Lung (tissue), 12 donors: Measurements from ENCODE around the gene MYRIP. TPM values are rescaled to one million over a fixed set of nuclear protein-coding genes. Genes with fewer than 3 reads are reported as not detected.

Source experiments
- ATAC-seq: fragments of 200-7000 bp; cut with Tn5 transposase; one replicate; pipeline ENCODE4 v1.9.1; 2020; ENCODE audit warnings: moderate number of reproducible peaks; ENCODE audit not compliant: insufficient read depth, low FRiP score
- DNase-seq, 3 donors: peaks; one replicate each; pipeline ENCODE4 v3.0.0-alpha.2; 2013 to 2017
- H3K27ac ChIP-seq, 2 donors: one replicate each; pipeline ENCODE4 v1.5.1; 2013; ENCODE audit warnings: mild to moderate bottlenecking in 2 of 2, moderate library complexity in 2 of 2, control low read depth in 1 of 2, inconsistent platforms in 1 of 2, low read depth in 1 of 2, low read length in 1 of 2
- H3K27me3 ChIP-seq, 3 donors: one replicate each; pipeline ENCODE4 v1.5.1; 2013; ENCODE audit warnings: low read length in 2 of 3; ENCODE audit not compliant: control insufficient read depth in 3 of 3, insufficient read depth in 3 of 3
- H3K36me3 ChIP-seq, 4 donors: one replicate each; pipeline ENCODE4 v1.5.1; 2013; ENCODE audit warnings: low read length in 4 of 4, mild to moderate bottlenecking in 1 of 4, moderate library complexity in 1 of 4; ENCODE audit not compliant: control insufficient read depth in 4 of 4, insufficient read depth in 4 of 4
- H3K4me1 ChIP-seq, 5 donors: one replicate each; pipeline ENCODE4 v1.5.1; 2013; ENCODE audit warnings: low read length in 5 of 5, mild to moderate bottlenecking in 2 of 5, moderate library complexity in 1 of 5; ENCODE audit not compliant: control insufficient read depth in 5 of 5, insufficient read depth in 5 of 5
- H3K4me3 ChIP-seq: one replicate; pipeline ENCODE4 v1.5.1; 2013; ENCODE audit warnings: mild to moderate bottlenecking, control low read depth, moderate library complexity
- H3K9ac ChIP-seq, 2 donors: one replicate each; pipeline ENCODE4 v1.5.1; 2013; ENCODE audit warnings: low read length in 2 of 2, control low read depth in 1 of 2; ENCODE audit not compliant: insufficient read depth in 1 of 2
- H3K9me3 ChIP-seq, 4 donors: one replicate each; pipeline ENCODE4 v1.5.1; 2013; ENCODE audit warnings: low read length in 3 of 4, mild to moderate bottlenecking in 1 of 4, moderate library complexity in 1 of 4; ENCODE audit not compliant: control insufficient read depth in 4 of 4, insufficient read depth in 3 of 4
- WGBS, 2 donors: extraction: QIAGEN DNeasy Blood & Tissue Kit; methylation state at CpG; one replicate each; pipeline ENCODE4 v1.1.7; 2013; 5-methylcytosine and 5-hydroxymethylcytosine counted together
- polyA plus RNA-seq, 2 donors: library from polyadenylated mRNA; stranded (reverse); fragments of 200-250 nt; gene quantifications; one replicate each; pipeline ENCODE4 v1.2.1, GENCODE V29; 2013
- total RNA-seq, 2 donors: library from RNA; depleted of rRNA in 1 of 2; stranded (reverse); fragments of >200 nt in 1 of 2; gene quantifications; one replicate each; pipeline ENCODE4 v1.2.1, GENCODE V29; 2014 to 2021
- TF ChIP-seq, protein P1 (sequence below): IDR thresholded peaks from 2 replicates; pipeline ENCODE4 v1.5.1; 2012; ENCODE audit warnings: mild to moderate bottlenecking; ENCODE audit errors: control extremely low read depth, extremely low read depth
- donor health status: control.
- donor health status: control.
- donor health status: Bipolar disorder and iron deficiency.
- donor health status: healthy.
- donor health status: DM: yes; HTN: yes; CAD: no.

MYRIP gene
- total and polyA plus RNA-seq, 4 donors, result 0.30 to 2.5 (median 0.77) TPM

DNA sequence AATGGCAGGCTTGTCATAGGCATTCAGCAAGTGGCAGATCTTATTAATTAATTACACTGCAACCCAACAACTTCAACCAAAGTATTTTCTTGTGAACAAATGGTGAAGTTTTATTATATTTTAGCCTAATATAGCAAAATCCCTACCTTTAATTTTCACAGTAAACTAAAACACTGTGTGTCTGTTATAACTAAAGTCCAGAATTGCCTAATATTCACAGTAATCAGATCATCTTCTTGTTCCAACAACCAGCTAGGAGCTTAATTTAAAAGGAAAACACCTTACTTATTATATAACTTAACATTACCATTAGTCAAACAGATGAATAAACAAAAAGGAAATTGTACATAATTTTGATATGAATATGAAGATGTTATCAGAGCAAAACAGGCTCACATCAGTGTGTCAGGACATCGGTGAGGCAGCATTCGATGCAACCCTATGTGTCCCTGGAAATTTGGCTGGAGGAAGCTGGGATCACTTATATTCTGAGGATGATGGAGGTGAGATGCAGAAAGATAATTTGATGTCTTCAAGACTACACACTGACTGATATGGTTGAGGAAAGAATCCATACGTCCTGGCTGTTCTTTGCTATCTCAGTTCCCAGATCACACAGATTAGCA is 310.8 kb downstream of the MYRIP start:
- no peak overlapping the region for H3K9ac ChIP-seq
- DNase-seq, result no peak
- ATAC-seq, result no peak

DNA sequence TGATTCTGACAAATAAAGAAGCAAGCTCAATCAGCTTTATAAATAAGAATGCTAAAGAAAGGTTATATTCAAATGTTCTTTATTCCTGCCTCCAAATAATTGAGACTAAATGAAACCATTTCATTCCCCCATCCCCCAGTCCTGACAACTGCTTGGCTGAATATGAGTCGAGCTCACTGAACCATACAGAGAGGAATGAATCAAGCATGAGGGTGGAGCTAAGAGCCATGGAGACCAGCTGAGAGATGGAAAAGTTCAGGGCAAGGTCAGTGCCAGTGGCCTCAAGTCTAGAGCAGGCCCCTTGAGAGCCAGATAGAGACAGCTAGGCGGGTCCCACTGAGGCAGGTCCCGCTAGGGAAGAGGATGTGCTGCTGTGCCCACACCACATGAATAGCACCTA is 311.4 kb downstream of the MYRIP start:
- WGBS, 2 donors, result 64 to 81% methylated on average over 3 of the region's 3 CpGs
- Histone ChIP-seq H3K27me3 (no peaks in the 10 kb centered on the region), H3K4me3 (no peak overlapping the region), H3K9ac (no peak overlapping the region), H3K27ac (no peak overlapping the region), H3K4me1 (peaks cover 0 to 2% (median 0%) of the 10 kb centered on the region in 5 donors), H3K36me3 (no peaks in the 10 kb centered on the region), H3K9me3 (no peaks in the 10 kb centered on the region)
- TF ChIP-seq, protein P1, sequence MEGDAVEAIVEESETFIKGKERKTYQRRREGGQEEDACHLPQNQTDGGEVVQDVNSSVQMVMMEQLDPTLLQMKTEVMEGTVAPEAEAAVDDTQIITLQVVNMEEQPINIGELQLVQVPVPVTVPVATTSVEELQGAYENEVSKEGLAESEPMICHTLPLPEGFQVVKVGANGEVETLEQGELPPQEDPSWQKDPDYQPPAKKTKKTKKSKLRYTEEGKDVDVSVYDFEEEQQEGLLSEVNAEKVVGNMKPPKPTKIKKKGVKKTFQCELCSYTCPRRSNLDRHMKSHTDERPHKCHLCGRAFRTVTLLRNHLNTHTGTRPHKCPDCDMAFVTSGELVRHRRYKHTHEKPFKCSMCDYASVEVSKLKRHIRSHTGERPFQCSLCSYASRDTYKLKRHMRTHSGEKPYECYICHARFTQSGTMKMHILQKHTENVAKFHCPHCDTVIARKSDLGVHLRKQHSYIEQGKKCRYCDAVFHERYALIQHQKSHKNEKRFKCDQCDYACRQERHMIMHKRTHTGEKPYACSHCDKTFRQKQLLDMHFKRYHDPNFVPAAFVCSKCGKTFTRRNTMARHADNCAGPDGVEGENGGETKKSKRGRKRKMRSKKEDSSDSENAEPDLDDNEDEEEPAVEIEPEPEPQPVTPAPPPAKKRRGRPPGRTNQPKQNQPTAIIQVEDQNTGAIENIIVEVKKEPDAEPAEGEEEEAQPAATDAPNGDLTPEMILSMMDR, result no peak
- peak in 1 of 3 donors; percentile 1 for DNase-seq
- ATAC-seq, result no peak

More for the DNA sequence above, 310.8 kb downstream of the MYRIP start:
- H3K36me3 ChIP-seq, result no peaks in the 10 kb centered on the region
- H3K9me3 ChIP-seq, result no peaks in the 10 kb centered on the region
- no peak overlapping the region for H3K4me3 ChIP-seq
- WGBS, 2 donors, result 83 to 86% methylated on average over 3 of the region's 3 CpGs
- TF ChIP-seq, protein P1, result no peak
- H3K27me3 ChIP-seq, result no peaks in the 10 kb centered on the region
- peaks cover 0 to 2% (median 0%) of the 10 kb centered on the region in 5 donors for H3K4me1 ChIP-seq
- H3K27ac ChIP-seq, result no peak overlapping the region

DNA sequence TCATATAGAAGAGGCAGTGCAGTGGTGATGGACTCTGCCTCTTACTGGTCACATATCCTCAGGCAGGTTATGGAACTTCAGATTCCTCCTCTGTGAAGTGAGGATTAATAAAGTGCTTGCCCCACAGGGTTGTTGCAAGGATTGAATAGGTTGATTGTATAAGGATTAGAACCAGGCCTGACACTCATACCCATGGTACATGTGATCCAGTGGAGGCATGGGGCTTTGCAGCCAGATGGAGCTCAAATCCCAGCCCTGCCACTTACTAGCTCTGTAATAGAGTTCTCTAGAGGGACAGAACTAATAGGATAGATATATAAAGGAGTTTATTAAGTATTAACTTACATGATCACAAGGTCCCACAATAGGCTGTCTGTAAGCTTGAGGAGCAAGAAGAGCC is 315.5 kb downstream of the MYRIP start:
- no peak overlapping the region for H3K4me3 ChIP-seq
- no peak for DNase-seq
- TF ChIP-seq, protein P1, result no peak

DNA sequence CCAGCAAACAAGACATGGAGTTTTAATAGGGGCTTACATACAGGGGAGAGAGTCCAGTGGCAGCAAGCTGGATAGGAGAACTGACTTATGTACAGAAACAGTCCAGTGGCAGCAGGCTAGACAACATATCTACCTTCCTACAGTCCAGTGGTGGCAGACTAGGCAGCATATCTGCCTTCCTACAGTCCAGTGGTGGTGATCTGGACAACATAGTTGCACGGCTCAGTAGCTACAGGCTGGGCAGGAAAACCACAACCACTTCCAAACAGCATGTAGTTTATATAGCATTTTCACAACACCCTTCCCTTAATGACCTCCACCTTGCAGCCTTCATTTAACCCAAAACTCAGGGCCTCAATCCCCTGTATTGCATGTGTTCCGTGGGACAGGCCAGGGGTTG is 318.8 kb downstream of the MYRIP start:
- peaks cover 0 to 4% (median 0%) of the 10 kb centered on the region in 4 donors for H3K9me3 ChIP-seq
- no peak overlapping the region for H3K9ac ChIP-seq
- H3K27ac ChIP-seq, result no peak overlapping the region
- ATAC-seq (no peak), DNase-seq (no peak)
- peaks cover 0 to 2% (median 0%) of the 10 kb centered on the region in 5 donors for H3K4me1 ChIP-seq
- H3K4me3 ChIP-seq, result no peak overlapping the region
- H3K36me3 ChIP-seq, result no peaks in the 10 kb centered on the region
- 40 to 63% methylated on average over 2 of the region's 2 CpGs for WGBS, 2 donors
- TF ChIP-seq, protein P1, result no peak
- no peaks in the 10 kb centered on the region for H3K27me3 ChIP-seq

More for the DNA sequence above, 315.5 kb downstream of the MYRIP start:
- no peak overlapping the region for H3K9ac ChIP-seq
- no peak for ATAC-seq
- peaks cover 0 to 2% (median 0%) of the 10 kb centered on the region in 5 donors for H3K4me1 ChIP-seq
- no peaks in the 10 kb centered on the region for H3K27me3 ChIP-seq
- H3K27ac ChIP-seq, result no peak overlapping the region
- H3K9me3 ChIP-seq, result no peaks in the 10 kb centered on the region
- H3K36me3 ChIP-seq, result no peaks in the 10 kb centered on the region
